ENCODE measurements around the gene PRDM13.
"Not testable (repeated sequence)": the region's sequence is repeated elsewhere in the genome, so short reads cannot be mapped to it uniquely, and the experiment has no call there.

The PRDM13 gene

DNA sequence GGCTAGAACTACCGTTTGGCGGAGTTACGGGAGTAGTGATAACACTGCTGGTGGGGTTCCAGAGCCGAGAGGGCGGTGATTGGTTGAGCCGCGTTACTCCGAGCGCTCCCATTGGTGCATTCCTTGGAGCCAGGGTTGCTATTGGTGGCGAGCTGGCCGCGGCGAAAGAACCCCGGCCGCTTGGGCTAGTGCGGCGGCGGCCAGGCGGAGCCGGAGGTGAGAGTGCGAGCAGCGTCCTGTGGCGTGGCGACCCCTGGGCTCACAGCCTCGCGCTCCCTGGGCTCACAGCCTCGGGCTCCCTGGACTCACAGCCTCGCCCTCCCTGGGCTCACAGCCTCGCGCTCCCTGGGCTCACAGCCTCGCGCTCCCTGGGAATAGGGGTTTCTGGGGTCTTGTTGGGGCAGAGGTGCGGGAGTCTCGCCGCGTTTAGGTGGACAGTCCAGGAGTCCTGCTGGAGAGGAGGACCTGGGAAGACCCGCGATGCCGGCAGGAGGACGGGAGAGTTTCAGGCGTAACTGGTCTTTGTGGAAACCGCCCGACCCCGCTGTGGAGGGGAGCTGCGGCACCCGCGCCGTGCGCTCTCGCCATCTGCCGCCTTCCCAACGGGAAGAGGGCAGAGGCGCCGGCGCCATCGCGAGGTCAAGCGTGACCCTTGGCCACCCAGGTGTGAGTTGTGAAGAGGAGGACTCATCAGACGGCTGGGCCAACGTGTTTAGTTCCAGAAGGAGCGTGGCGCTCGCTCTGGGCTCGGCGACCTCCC lies 12.2 kb downstream of the PRDM13 start:
- in situ Hi-C loops (cut with HindIII; ENCODE audit: low sequenced_read_pairs): loop anchor here (25.0 kb wide), 1 partner anchor 843 kb away; the partner anchor contains the start of gene SIM1

DNA sequence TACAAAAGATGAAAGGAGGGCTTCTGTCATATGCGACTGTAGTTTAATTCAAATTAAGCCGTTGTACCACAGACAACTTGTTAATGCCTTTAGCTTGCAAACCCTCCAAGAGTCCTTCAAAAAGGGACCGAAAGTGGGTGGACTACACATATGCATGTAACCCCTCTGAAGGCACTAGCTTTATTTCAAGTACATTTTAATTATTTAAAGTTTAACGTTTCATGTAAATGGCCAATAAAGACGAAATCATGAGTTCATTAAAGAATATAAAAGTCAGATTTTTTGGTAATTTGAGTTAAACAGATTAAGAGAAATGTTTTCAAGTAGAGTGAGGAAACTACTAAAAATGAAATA lies 12.8 kb downstream of the PRDM13 start:
- in situ Hi-C loops (cut with HindIII; ENCODE audit: low sequenced_read_pairs): loop anchor here (25.0 kb wide), 1 partner anchor 843 kb away; the partner anchor contains the start of gene SIM1

DNA sequence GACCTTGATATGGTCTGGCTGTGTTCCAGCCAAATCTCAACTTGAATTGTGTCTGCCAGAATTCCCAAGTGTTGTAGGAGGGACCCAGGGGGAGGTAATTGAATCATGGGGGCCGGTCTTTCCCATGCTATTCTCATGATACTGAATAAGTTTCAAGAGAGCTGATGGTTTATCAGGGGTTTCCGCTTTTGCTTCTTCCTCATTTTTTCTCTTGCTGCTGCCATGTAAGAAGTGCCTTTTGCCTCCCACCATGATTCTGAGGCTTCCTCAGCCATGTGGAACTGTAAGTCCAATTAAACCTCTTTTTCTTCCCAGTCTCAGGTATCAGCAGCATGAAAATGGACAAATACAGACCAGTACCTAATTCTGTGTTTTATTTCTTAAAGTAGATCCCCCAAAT lies 15.4 kb downstream of the PRDM13 start:
- in situ Hi-C loops (cut with HindIII; ENCODE audit: low sequenced_read_pairs): loop anchor here (25.0 kb wide), 1 partner anchor 840 kb away; the partner anchor contains the start of gene SIM1

DNA sequence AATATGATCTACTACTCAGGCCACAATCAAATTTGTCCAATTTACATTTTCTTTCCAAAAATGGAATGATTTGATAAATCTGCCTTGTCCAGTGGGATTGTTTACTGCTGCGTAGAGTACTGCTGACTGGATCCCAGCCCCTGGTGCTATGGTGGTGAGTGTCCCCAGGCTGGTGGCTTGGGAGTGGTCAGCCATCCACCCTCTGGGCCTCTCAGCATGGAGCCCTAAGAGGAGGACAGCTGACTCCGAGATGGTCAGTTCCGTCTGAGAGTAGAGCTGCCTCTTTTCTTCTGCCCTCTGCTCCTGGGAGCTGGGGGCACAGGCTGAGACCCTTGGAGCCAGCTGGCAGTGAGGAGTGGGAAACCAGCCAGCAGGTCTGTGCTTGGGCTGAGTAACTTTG lies 22.7 kb downstream of the PRDM13 start:
- in situ Hi-C loops (cut with HindIII; ENCODE audit: low sequenced_read_pairs): no loop called here

DNA sequence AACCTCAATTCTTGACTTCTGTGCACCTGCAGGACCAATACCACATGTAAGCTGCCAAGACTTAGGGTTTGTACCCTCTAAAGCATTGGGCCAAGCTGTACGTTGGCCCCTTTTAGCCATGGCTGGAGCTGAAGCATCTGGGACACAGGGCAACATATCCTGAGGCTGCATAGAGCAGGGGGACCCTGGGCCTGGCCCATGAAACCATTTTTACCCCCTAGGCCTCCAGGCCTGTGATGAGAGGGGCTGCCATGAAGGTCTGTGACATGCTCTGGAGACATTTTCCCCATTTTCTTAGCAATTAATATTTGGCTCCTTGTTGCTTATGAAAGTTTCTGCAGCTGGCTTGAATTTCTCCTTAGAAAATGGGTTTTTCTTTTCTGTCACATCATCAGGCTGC lies 31.0 kb downstream of the PRDM13 start:
- in situ Hi-C loops (cut with HindIII; ENCODE audit: low sequenced_read_pairs): no loop called here

DNA sequence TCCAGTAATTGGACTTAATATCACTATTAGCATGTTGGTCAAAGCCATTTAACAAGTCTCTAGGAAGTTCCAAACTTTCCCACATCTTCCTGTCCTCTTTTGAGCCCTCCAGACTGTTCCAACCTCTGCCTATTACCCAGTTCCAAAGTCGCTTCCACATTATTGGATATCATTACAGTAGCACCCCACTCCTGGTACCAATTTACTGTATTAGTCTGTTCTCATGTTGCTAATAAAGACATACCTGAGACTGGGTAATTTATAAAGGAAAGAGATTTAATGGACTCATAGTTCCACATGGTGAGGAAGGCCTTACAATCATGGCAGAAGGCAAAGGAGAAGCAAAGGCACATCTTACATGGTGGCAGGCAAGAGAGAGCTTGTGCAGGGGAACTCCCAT lies 31.7 kb downstream of the PRDM13 start:
- in situ Hi-C loops (cut with HindIII; ENCODE audit: low sequenced_read_pairs): not testable (repeated sequence)

DNA sequence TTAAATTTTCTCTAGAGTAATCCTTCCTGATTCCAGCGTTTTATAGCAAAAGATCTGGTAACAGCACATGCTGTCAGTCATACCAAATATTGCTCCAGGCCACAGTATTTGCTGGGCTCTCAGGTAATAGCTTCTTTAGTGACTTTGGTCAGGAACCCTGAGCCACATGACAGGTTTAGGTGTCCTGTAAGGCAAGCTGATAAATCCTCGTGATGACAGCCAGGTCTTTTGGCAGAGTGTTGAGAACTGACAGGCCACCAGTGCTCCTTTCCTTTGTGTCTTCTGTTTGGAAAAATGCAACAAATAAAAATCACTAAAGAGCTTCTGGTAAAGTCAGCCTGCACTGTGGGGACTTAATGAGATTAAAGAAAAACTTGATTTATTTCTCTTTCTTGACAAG lies 34.6 kb downstream of the PRDM13 start:
- in situ Hi-C loops (cut with HindIII; ENCODE audit: low sequenced_read_pairs): no loop called here

DNA sequence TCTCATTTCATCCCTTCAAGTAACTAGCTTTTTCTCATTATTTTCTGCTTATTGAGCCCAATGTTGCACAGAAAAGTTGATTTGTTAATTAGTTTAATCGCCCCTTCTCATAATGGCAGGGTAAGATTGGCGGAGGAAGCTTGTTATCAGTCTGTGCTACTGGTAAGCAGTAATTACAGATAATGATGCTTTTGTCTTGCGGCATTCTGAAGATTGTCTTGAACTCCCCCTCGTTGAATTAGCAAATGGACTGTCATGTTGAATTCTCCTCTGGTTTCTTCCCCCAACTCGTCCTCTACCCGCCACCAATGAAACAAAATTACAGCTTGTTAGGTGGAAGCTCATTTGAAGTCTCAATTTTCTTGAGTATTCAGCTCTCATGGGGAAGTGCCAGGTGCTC lies 39.4 kb downstream of the PRDM13 start:
- in situ Hi-C loops (cut with HindIII; ENCODE audit: low sequenced_read_pairs): no loop called here

DNA sequence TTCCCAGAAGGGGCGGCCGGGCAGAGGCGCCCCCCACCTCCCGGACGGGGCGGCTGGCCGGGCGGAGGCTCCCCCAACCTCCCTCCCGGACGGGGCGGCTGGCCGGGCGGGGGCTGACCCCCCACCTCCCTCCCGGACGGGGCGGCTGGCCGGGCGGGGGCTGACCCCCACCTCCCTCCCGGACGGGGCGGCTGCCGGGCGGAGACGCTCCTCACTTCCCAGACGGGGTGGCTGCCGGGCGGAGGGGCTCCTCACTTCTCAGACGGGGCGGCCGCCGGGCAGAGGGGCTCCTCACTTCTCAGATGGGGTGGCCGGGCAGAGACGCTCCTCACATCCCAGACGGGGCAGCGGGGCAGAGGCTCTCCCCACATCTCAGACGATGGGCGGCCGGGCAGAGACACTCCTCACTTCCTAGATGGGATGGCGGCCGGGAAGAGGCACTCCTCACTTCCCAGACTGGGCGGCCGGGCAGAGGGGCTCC lies 43.5 kb downstream of the PRDM13 start:
- in situ Hi-C loops (cut with HindIII; ENCODE audit: low sequenced_read_pairs): not testable (repeated sequence)

DNA sequence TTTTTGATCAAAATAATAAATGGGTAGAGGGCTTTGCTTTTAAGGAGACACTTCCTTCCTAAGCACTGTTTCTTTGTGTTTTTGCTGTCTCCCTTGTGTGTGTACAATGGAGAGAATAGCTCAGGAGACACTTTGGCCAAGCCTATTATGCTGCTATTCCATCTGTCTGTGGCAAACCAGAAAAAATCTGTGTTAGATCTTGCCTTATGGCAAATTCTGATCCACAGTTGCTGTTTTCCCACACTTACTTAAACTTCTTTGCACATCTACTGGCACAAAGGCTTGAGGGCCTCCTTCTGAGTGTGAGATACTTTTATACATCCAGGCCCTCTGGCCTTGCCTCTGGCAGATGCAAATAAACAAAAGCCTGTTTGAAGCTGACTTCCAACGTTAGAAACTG lies 53.6 kb downstream of the PRDM13 start:
- in situ Hi-C loops (cut with HindIII; ENCODE audit: low sequenced_read_pairs): no loop called here

DNA sequence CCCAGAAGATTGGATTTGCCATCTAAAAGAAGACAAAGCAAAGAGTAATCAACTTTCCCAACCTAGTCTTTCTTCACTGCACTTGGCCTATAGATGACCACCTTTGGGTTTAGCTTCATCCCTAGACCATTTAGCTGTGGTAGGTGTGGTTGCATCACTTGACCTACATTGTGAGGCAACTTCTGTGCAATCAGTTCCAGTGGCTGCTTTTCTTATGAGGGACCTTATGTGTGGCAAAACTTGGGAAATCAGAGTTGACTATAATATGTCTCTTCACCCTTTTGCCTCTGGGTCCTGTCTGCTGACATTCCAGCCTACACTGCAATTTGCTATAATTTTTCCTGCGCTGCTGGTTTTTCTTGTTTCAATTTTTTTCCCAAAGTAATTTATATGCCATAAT lies 55.2 kb downstream of the PRDM13 start:
- in situ Hi-C loops (cut with HindIII; ENCODE audit: low sequenced_read_pairs): no loop called here

DNA sequence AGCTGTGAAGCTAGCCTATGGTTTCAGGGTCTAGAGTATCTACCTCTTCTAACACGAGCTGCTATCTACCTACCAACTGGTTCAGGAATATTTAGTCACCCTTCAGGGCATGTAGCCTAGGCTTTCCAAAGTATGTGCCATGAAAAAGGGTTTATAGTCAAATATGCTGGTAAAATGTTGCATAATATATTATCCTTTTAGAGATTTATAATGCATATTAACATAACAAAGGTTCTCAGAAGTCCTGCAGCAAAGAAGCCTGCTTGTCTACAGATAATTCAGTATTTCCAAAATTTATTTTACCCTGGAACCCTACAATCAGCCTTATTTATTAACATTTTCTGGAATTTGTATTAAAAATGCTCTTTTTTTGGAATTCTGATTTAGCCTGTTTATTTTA lies 56.0 kb downstream of the PRDM13 start:
- in situ Hi-C loops (cut with HindIII; ENCODE audit: low sequenced_read_pairs): no loop called here

Data from endothelial cell of hepatic sinusoid (primary cell).